ENCODE results near the gene MTARC2.

The MTARC2 gene

DNA sequence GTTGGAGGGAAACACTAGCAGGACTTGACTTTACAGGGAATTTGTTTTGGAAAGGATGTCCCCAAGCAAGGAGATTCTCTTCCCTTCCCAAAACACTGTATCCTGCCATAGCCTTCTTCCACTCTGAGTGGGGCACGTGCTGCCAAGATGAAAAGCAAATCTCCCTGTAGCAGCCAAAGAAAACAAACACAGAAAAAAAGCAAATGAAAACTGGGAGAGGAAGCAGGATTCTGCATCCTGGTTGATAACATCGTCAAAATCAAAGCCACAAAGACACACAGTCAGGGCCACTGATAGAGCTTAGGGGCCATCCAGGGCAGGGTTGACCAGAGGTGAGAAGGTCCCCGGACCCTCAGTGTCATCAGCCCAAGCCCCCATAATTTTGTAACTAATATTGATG lies 16.0 kb upstream of the MTARC2 start:
- no peak for TF ChIP-seq SIN3A (IDR thresholded peaks at IDR 0.05; ENCODE audit: borderline replicate concordance, insufficient read depth, low read length)
- TF ChIP-seq, protein P1, sequence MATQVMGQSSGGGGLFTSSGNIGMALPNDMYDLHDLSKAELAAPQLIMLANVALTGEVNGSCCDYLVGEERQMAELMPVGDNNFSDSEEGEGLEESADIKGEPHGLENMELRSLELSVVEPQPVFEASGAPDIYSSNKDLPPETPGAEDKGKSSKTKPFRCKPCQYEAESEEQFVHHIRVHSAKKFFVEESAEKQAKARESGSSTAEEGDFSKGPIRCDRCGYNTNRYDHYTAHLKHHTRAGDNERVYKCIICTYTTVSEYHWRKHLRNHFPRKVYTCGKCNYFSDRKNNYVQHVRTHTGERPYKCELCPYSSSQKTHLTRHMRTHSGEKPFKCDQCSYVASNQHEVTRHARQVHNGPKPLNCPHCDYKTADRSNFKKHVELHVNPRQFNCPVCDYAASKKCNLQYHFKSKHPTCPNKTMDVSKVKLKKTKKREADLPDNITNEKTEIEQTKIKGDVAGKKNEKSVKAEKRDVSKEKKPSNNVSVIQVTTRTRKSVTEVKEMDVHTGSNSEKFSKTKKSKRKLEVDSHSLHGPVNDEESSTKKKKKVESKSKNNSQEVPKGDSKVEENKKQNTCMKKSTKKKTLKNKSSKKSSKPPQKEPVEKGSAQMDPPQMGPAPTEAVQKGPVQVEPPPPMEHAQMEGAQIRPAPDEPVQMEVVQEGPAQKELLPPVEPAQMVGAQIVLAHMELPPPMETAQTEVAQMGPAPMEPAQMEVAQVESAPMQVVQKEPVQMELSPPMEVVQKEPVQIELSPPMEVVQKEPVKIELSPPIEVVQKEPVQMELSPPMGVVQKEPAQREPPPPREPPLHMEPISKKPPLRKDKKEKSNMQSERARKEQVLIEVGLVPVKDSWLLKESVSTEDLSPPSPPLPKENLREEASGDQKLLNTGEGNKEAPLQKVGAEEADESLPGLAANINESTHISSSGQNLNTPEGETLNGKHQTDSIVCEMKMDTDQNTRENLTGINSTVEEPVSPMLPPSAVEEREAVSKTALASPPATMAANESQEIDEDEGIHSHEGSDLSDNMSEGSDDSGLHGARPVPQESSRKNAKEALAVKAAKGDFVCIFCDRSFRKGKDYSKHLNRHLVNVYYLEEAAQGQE (IDR thresholded peaks at IDR 0.05; ENCODE audit: insufficient read depth in 1 of 2, low read depth in 2 of 2, low read length in 2 of 2) = peak in 1 of 2 experiments; percentile 36; a peak in 1 of 4 replicates

DNA sequence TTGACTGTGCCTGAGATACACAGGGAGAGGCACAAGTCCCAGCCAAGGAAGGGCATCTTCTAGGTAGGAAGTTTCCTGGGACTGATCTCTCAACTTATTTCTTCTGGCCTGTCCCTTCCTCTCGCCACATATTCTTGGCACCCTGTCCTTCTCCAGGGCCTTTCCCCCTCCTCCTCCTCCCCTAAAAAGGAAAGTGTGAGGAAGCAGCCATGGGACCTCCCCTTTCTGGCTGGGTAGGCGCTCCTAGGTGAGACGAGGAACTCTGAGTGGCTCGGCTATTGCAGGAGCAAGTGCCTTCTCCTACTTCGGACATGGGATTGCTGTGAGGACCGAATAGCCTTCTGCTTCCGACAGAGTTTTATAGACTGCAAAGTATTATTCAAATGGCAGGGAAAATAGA lies 15.5 kb upstream of the MTARC2 start:
- TF ChIP-seq FOXP2 (optimal IDR thresholded peaks at IDR 0.05; ENCODE audit: borderline replicate concordance, extremely low read depth, extremely low read length, insufficient read depth) (no peak), SIN3A (IDR thresholded peaks at IDR 0.05; ENCODE audit: borderline replicate concordance, insufficient read depth, low read length) (no peak), TAF1 (IDR thresholded peaks at IDR 0.05; ENCODE audit: borderline replicate concordance, insufficient read depth, low read length) (no peak), POLR2AphosphoS5 (IDR thresholded peaks at IDR 0.05; ENCODE audit: low read depth, low read length) (no peak)
- TF ChIP-seq, protein P1 (IDR thresholded peaks at IDR 0.05; ENCODE audit: insufficient read depth in 1 of 2, low read depth in 2 of 2, low read length in 2 of 2) = no peak

DNA sequence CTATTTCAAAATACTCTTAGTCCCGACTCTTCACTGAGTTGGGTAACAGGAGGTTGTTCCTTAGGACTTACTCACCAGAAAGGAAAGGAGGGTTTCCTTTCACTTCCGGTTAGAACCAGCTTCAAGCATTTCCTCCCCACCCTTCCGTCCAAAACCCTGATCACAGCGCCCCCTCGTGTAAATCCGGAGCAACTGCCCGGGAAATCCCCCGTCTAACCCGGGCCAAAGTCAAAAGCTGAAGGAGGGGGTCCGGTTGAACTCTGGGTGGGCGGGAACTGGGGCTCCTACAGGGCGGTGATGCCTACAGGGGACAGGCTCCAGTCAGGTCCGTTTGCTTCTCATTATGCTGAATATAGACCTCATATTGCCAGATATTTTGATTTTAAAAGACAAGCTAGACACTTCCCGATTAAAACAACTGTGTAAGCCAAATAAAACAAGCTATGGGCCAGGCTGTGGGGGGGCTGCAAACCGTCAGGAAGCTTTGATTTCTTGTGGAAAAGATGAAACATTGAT lies 15.0 kb upstream of the MTARC2 start:
- TF ChIP-seq POLR2AphosphoS5 (IDR thresholded peaks at IDR 0.05; ENCODE audit: low read depth, low read length) = no peak

DNA sequence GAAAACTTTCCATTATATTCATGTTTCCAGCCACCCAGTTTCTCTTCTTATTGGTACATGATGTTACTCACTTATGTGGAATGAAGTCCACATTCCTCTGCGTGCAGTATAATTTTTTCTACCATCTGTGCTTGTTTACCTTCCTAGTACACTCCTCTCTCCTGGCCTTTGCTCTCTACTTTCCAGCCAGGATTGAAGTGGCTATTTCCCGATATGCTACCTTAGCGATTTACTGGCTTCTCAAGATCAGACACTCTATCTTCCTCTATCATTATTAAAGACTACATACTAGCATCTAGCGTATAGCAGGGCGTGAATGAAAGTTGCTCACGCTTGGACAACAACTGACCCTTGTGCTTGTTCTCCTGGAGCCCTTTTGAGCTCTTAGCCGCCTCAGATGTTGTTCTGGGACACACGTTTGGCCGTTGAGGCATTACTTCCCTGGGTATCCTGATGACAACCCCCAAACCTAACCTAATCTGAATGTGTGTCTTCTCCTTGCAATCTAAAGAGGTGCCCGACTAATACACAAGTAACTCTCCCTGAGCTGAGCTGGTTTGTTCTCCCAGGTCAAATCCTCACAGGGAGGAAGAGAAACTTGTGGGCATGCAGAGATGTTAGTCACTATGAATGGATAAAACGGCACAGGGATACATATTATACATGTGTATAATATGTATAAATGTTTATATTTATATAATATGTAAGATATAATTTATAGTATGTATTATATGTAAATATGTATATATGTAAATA lies 13.4 kb upstream of the MTARC2 start:
- TF ChIP-seq, protein P1 (IDR thresholded peaks at IDR 0.05; ENCODE audit: insufficient read depth in 1 of 2, low read depth in 2 of 2, low read length in 2 of 2) = no peak
- TF ChIP-seq POLR2AphosphoS5 (IDR thresholded peaks at IDR 0.05; ENCODE audit: low read depth, low read length) (no peak), TAF1 (IDR thresholded peaks at IDR 0.05; ENCODE audit: borderline replicate concordance, insufficient read depth, low read length) (no peak), FOXP2 (optimal IDR thresholded peaks at IDR 0.05; ENCODE audit: borderline replicate concordance, extremely low read depth, extremely low read length, insufficient read depth) (no peak)

DNA sequence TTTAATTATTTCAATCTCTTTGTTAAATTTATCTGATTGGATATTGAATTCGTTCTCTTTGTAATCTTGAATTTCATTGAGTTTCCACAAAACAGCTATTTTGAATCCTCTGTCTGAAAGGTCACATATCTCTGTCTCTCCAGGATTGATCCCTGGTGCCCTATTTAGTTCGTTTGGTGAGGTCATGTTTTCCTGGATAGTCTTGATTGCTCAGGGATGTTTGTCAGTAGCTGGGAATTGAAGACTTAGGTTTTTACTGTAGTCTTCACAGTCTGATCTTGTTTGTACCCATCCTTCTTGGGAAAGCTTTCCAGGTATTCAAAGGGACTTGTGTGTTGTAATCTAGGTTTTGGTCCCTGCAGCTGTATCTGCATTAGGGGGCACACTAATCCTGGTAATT lies 6.8 kb upstream of the MTARC2 start:
- TF ChIP-seq TAF1 (IDR thresholded peaks at IDR 0.05; ENCODE audit: borderline replicate concordance, insufficient read depth, low read length) = no peak
- TF ChIP-seq SIN3A (IDR thresholded peaks at IDR 0.05; ENCODE audit: borderline replicate concordance, insufficient read depth, low read length) = no peak
- TF ChIP-seq POLR2AphosphoS5 (IDR thresholded peaks at IDR 0.05; ENCODE audit: low read depth, low read length) = no peak
- TF ChIP-seq, protein P1 (IDR thresholded peaks at IDR 0.05; ENCODE audit: insufficient read depth in 1 of 2, low read depth in 2 of 2, low read length in 2 of 2) = no peak
- no peak for TF ChIP-seq FOXP2 (optimal IDR thresholded peaks at IDR 0.05; ENCODE audit: borderline replicate concordance, extremely low read depth, extremely low read length, insufficient read depth)

Measured in PFSK-1 (cell line).